A549 treated with GW870086 at 1 μM for 4 hours (cell line): ENCODE data around the gene GLUD2. TPM values are rescaled to one million over a fixed set of nuclear protein-coding genes. Genes with fewer than 3 reads are reported as not detected.

Experiments
- total RNA-seq: library from RNA; stranded (reverse); fragments of 200-300 nt; extraction: Qiagen RNA extraction; gene quantifications from 5 replicates; pipeline ENCODE4 v1.2.3, GENCODE V29; 2022; ENCODE audit warnings: low read depth

GLUD2 gene
- total RNA-seq: 1.8 to 2.6 TPM (median 2.5 TPM) in 5 replicates

GRCh38 chrX:121047441-121048419, at the start of gene GLUD2:
GLUD2 (plus strand) TSS chrX:121047610; CDS start chrX:121047685, 75 bp downstream.

Other genes starting within 250 kb of the GLUD2 start
- not detected in 5 replicates for gene CT47B1, start 171.7 kb upstream of the GLUD2 start, total RNA-seq
- gene CT47A11, start 110.5 kb upstream of the GLUD2 start, total RNA-seq: not detected in 5 replicates
- gene CT47A10, start 105.6 kb upstream of the GLUD2 start, total RNA-seq: not detected in 5 replicates
- not detected in 5 replicates for gene CT47A9, start 100.7 kb upstream of the GLUD2 start, total RNA-seq
- not detected in 5 replicates for gene CT47A8, start 95.9 kb upstream of the GLUD2 start, total RNA-seq
- gene CT47A7, start 91.0 kb upstream of the GLUD2 start, total RNA-seq: not detected in 5 replicates
- not detected in 5 replicates for gene CT47A6, start 86.1 kb upstream of the GLUD2 start, total RNA-seq
- not detected in 5 replicates for gene CT47A5, start 81.3 kb upstream of the GLUD2 start, total RNA-seq
- gene CT47A4, start 76.4 kb upstream of the GLUD2 start, total RNA-seq: not detected in 5 replicates
- not detected in 5 replicates for gene CT47A3, start 71.5 kb upstream of the GLUD2 start, total RNA-seq
- not detected in 5 replicates for gene CT47A2, start 66.7 kb upstream of the GLUD2 start, total RNA-seq
- gene CT47A1, start 61.9 kb upstream of the GLUD2 start, total RNA-seq: not detected in 5 replicates